AG10803 (cell line): ENCODE data around the gene SLC16A12.

ENCODE experiments used
- DNase-seq: peaks from one replicate; pipeline ENCODE4 v3.0.0; 2010; ENCODE audit warnings: low read depth
- H3K4me3 ChIP-seq: 2 replicates; pipeline ENCODE4 v1.5.1; 2011; ENCODE audit warnings: mild to moderate bottlenecking, low read length, control low read depth
- CTCF ChIP-seq: conservative IDR thresholded peaks from 2 replicates; pipeline ENCODE4 v1.5.1; 2011; ENCODE audit warnings: mild to moderate bottlenecking, low read length, control low read depth, inconsistent platforms

SLC16A12 gene

GRCh38 chr10:89503151-89503550 lies 32.2 kb downstream of the SLC16A12 start:
- no peak for DNase-seq
- H3K4me3 ChIP-seq = no peak overlapping the region
- no peak for TF ChIP-seq CTCF

- no peak for TF ChIP-seq CTCF
- H3K4me3 ChIP-seq = no peak overlapping the region
- peak; percentile 61 for DNase-seq
These were observed 32.8 kb downstream of the SLC16A12 start for GRCh38 chr10:89502549-89502948.

GRCh38 chr10:89494575-89494974 lies 40.8 kb downstream of the SLC16A12 start:
- TF ChIP-seq CTCF = no peak
- H3K4me3 ChIP-seq = no peak overlapping the region
- no peak for DNase-seq

- TF ChIP-seq CTCF = no peak
- H3K4me3 ChIP-seq = no peak overlapping the region
- DNase-seq = no peak
These were observed 41.3 kb downstream of the SLC16A12 start for GRCh38 chr10:89494068-89494467.

- no peak overlapping the region for H3K4me3 ChIP-seq
- TF ChIP-seq CTCF = no peak
- DNase-seq = no peak
These were observed 43.5 kb downstream of the SLC16A12 start for GRCh38 chr10:89491932-89492331.

GRCh38 chr10:89490596-89491335 lies 44.6 kb downstream of the SLC16A12 start:
- H3K4me3 ChIP-seq = no peak overlapping the region
- TF ChIP-seq CTCF = no peak
- DNase-seq = peak; percentile 51

- DNase-seq = no peak
- H3K4me3 ChIP-seq = no peak overlapping the region
- no peak for TF ChIP-seq CTCF
These were observed 53.1 kb downstream of the SLC16A12 start for GRCh38 chr10:89482256-89482655.
